SK-N-SH treated with all-trans-retinoic acid at 6 μM for 48 hours (cell line): ENCODE measurements around the gene PACS1.

Source experiments
- ARNTL ChIP-seq: fragments of 450-650 bp; formaldehyde crosslinking; IDR thresholded peaks from 2 replicates; pipeline ENCODE4 v1.5.0; 2020; ENCODE audit warnings: low read depth, mild to moderate bottlenecking, moderate library complexity, borderline replicate concordance
- GLIS3 ChIP-seq: fragments of 250-450 bp; sonication (Bioruptor Pico); IDR thresholded peaks from 2 replicates; pipeline ENCODE4 v1.5.0; 2020; ENCODE audit warnings: mild to moderate bottlenecking, moderate library complexity
- OSR1 ChIP-seq: fragments of 250-450 bp; sonication (Bioruptor Pico); IDR thresholded peaks from 2 replicates; pipeline ENCODE4 v1.8.0; 2022; ENCODE audit warnings: moderate library complexity, mild to moderate bottlenecking, inconsistent platforms
- PPARA ChIP-seq: fragments of 250-450 bp; sonication (Bioruptor Pico); IDR thresholded peaks from 2 replicates; pipeline ENCODE4 v1.5.0; 2020; ENCODE audit warnings: mild to moderate bottlenecking, borderline replicate concordance
- RARB ChIP-seq: fragments of 250-450 bp; sonication (Bioruptor Pico); IDR thresholded peaks from 2 replicates; pipeline ENCODE4 v1.8.0; 2021; ENCODE audit warnings: mild to moderate bottlenecking, moderate library complexity
- SNAI2 ChIP-seq: fragments of 250-450 bp; sonication (Bioruptor Pico); IDR thresholded peaks from 2 replicates; pipeline ENCODE4 v1.5.0; 2020; ENCODE audit warnings: mild to moderate bottlenecking, moderate library complexity
- TOX ChIP-seq: fragments of 250-450 bp; sonication (Bioruptor Pico); IDR thresholded peaks from 2 replicates; pipeline ENCODE4 v1.8.0; 2021; ENCODE audit warnings: mild to moderate bottlenecking, moderate library complexity, borderline replicate concordance
- ZNF70 ChIP-seq: fragments of 450-650 bp; formaldehyde crosslinking; IDR thresholded peaks from 2 replicates; pipeline ENCODE4 v1.5.0; 2020; ENCODE audit warnings: mild to moderate bottlenecking, moderate library complexity
- TF ChIP-seq, protein P1 (sequence below): fragments of 250-450 bp; sonication (Bioruptor Pico); IDR thresholded peaks from 2 replicates; pipeline ENCODE4 v1.8.0; 2020; ENCODE audit warnings: mild to moderate bottlenecking, moderate library complexity, borderline replicate concordance
- TF ChIP-seq, protein P2 (sequence below): fragments of 250-450 bp; sonication (Bioruptor Pico); IDR thresholded peaks from 2 replicates; pipeline ENCODE4 v1.5.0; 2020; ENCODE audit warnings: mild to moderate bottlenecking, moderate library complexity
- TF ChIP-seq, protein P3 (sequence below): fragments of 250-450 bp; sonication (Bioruptor Pico); IDR thresholded peaks from 2 replicates; pipeline ENCODE4 v1.5.1; 2020; ENCODE audit warnings: low read depth, mild to moderate bottlenecking, moderate library complexity

DNA sequence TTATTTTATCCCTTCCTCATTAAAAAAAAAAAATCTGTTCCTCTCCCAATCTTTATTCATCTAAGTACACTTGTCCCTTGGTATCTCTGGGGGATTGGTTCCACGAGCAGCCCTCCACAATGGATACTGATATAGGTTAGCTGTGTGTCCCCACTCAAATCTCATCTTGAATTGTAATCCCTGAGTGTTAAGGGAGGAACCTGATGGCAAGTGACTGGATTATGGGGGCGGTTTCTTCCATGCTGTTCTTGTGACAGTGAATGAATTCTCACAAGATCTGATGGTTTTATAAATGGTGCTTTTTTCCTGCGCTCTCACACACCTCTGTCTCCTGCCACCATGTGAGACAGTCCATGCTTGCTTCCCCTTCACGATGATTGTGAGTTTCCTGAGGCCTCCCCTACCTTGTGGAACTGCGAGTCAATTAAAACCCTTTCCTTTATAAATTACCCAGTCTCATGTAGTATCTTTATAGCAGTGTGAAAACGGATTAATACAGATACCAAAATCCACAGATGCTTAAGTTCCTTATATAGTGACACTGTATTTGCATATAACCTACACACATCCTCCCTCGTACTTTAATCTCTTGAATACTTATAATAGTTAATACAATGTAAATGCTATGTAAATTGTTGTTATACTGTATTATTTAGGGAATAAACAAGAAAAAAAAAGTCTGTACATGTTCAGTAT, 62.0 kb downstream of the PACS1 start:
- TF ChIP-seq, protein P1, sequence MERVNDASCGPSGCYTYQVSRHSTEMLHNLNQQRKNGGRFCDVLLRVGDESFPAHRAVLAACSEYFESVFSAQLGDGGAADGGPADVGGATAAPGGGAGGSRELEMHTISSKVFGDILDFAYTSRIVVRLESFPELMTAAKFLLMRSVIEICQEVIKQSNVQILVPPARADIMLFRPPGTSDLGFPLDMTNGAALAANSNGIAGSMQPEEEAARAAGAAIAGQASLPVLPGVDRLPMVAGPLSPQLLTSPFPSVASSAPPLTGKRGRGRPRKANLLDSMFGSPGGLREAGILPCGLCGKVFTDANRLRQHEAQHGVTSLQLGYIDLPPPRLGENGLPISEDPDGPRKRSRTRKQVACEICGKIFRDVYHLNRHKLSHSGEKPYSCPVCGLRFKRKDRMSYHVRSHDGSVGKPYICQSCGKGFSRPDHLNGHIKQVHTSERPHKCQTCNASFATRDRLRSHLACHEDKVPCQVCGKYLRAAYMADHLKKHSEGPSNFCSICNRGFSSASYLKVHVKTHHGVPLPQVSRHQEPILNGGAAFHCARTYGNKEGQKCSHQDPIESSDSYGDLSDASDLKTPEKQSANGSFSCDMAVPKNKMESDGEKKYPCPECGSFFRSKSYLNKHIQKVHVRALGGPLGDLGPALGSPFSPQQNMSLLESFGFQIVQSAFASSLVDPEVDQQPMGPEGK (CRISPR knock-in tag): no peak
- TF ChIP-seq PPARA (CRISPR knock-in tag) (no peak), ARNTL (CRISPR knock-in tag) (no peak), RARB (CRISPR knock-in tag) (no peak), OSR1 (CRISPR knock-in tag) (no peak), SNAI2 (CRISPR knock-in tag) (no peak), ZNF70 (CRISPR knock-in tag) (no peak), TOX (CRISPR knock-in tag) (no peak), GLIS3 (no peak)
- TF ChIP-seq, protein P2, sequence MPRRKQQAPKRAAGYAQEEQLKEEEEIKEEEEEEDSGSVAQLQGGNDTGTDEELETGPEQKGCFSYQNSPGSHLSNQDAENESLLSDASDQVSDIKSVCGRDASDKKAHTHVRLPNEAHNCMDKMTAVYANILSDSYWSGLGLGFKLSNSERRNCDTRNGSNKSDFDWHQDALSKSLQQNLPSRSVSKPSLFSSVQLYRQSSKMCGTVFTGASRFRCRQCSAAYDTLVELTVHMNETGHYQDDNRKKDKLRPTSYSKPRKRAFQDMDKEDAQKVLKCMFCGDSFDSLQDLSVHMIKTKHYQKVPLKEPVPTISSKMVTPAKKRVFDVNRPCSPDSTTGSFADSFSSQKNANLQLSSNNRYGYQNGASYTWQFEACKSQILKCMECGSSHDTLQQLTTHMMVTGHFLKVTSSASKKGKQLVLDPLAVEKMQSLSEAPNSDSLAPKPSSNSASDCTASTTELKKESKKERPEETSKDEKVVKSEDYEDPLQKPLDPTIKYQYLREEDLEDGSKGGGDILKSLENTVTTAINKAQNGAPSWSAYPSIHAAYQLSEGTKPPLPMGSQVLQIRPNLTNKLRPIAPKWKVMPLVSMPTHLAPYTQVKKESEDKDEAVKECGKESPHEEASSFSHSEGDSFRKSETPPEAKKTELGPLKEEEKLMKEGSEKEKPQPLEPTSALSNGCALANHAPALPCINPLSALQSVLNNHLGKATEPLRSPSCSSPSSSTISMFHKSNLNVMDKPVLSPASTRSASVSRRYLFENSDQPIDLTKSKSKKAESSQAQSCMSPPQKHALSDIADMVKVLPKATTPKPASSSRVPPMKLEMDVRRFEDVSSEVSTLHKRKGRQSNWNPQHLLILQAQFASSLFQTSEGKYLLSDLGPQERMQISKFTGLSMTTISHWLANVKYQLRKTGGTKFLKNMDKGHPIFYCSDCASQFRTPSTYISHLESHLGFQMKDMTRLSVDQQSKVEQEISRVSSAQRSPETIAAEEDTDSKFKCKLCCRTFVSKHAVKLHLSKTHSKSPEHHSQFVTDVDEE (CRISPR knock-in tag): no peak
- TF ChIP-seq, protein P3, sequence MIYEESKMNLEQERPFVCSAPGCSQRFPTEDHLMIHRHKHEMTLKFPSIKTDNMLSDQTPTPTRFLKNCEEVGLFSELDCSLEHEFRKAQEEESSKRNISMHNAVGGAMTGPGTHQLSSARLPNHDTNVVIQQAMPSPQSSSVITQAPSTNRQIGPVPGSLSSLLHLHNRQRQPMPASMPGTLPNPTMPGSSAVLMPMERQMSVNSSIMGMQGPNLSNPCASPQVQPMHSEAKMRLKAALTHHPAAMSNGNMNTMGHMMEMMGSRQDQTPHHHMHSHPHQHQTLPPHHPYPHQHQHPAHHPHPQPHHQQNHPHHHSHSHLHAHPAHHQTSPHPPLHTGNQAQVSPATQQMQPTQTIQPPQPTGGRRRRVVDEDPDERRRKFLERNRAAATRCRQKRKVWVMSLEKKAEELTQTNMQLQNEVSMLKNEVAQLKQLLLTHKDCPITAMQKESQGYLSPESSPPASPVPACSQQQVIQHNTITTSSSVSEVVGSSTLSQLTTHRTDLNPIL (CRISPR knock-in tag): no peak
